Activated CD4-positive, alpha-beta T cell treated with anti-CD3 and anti-CD28 coated beads, Interleukin-2, amount 50 U/mL, for 48 hours (primary cell): ENCODE measurements around the gene RPL11.
A peak's percentile ranks its signal among the peaks of the same experiment; 100 is the strongest.
"Not testable (repeated sequence)": the region's sequence is repeated elsewhere in the genome, so short reads cannot be mapped to it uniquely, and the experiment has no call there.

Experiments used
- DNase-seq, 2 experiments: peaks; one replicate each; pipeline ENCODE4 v3.0.0-alpha.2; 2020

The RPL11 gene

GRCh38 chr1:23687680-23688079, 3.9 kb upstream of the RPL11 start:
- not testable (repeated sequence) for DNase-seq

DNA sequence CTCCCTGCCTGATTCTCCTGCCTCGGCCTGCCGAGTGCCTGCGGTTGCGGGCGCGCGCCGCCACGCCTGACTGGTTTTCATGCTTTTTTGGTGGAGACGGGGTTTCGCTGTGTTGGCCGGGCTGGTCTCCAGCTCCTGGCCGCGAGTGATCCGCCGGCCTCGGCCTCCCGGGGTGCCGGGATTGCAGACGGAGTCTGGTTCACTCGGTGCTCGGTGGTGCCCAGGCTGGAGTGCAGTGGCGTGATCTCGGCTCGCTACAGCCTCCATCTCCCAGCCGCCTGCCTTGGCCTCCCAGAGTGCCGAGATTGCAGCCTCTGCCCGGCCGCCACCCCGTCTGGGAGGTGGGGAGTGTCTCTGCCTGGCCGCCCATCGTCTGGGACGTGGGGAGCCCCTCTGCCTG, 3.3 kb upstream of the RPL11 start:
- not testable (repeated sequence) for DNase-seq

GRCh38 chr1:23692308-23692871, 784 bp downstream of the RPL11 start:
- DNase-seq: peak in 1 of 2 experiments; percentile 32

DNA sequence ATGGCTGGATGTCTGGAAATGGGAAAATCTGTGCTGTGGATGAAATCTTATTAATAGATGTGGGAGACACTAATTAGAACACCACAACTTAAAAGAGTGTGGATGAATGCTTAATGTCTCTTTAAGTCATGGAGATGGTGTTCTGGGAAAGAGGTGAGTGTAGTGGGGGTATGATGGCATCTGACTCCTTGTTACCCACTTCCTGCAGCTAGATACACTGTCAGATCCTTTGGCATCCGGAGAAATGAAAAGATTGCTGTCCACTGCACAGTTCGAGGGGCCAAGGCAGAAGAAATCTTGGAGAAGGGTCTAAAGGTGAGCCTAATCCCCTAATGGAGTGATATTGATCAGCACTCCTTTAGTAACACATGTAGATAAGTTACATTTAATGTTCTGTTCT, 2.0 kb downstream of the RPL11 start:
- no peak for DNase-seq

DNA sequence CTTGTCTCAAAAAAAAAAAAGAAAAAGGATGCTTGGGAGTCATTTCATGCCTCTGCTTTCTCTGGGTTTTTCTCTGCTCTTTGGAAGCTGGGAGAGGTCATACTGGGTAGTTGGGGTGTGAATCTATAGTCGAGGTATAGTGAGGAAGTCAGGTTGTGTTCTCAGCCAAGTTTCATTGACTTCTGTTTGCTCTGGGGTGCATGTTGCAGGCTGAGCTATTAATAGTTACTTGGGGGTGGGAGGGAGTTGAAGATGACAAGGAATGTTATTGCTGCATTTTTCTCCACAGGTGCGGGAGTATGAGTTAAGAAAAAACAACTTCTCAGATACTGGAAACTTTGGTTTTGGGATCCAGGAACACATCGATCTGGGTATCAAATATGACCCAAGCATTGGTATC, 2.8 kb downstream of the RPL11 start:
- DNase-seq: no peak

- no peak for DNase-seq
Observed at GRCh38 chr1:23695667-23696066, 4.1 kb downstream of the RPL11 start.

- DNase-seq: no peak
Observed at GRCh38 chr1:23696335-23696989, 4.9 kb downstream of the RPL11 start.

- DNase-seq: no peak
Observed at GRCh38 chr1:23698466-23698865, 6.9 kb downstream of the RPL11 start.

DNA sequence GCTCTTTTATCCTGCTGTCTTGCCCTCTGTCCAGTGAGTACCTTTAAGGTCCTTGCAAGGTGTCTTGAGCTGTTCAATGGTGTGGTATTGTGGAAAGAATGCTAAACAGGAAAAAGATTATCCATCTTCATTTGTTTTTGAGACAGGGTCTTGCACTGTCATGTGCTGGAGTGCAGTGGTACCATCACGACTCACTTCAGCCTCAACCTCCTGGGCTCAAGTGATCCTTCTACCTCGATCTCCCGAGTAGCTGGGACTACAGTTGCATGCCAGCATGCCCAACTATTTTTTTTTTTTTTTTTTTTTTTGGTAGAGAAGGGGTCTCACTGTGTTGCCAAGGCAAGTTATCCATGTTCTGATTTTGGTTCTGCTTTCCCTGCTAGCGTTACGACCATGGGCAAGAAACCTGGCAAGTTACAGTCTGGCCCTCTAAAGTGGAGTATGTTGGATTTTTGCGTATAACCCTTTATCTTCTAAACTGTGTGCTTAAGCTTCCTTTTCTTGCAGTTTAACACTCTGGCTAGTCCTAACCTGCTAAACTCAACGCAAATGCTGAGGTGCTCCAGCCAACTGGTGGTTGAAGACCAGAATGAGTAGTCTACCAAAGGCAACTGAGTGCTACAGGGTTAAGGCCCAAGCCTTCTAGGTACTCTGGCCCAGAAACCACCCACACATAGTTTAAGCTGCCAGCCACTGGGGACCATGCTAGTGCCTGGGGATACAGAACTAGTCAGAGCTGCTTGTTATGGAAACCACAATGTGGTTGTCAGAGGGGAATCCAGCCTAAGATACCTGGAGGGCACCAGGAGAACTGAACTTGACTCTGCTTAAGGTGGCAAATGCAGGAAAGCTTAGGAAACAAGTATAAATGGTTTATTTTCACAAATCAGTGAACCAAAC, 7.9 kb downstream of the RPL11 start:
- DNase-seq: peak; percentile 31 to 35

GRCh38 chr1:23701310-23701709, 9.7 kb downstream of the RPL11 start:
- DNase-seq: no peak

DNA sequence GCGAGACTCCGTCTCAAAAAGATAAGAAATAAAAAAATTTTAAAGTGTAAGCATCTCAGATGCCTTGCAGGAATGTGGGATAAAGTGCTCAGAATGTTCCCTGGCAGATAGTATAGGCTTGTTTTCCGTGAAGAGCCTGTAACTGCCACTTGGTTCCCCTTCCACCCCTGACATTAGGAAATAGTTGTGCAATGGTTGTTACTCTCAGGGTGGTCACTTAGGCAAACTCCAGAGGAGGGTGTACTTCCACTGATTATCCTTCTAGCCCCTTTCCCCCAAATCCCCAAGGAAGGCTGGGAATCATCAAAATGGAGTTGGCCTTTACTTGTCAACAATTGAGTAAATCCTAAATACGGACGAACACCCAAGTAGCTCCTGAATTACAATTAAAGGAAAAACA, 10.4 kb downstream of the RPL11 start:
- no peak for DNase-seq

GRCh38 chr1:23704834-23705495, 13.4 kb downstream of the RPL11 start:
- no peak for DNase-seq

- no peak for DNase-seq
Observed at GRCh38 chr1:23709229-23709628, 17.6 kb downstream of the RPL11 start.

DNA sequence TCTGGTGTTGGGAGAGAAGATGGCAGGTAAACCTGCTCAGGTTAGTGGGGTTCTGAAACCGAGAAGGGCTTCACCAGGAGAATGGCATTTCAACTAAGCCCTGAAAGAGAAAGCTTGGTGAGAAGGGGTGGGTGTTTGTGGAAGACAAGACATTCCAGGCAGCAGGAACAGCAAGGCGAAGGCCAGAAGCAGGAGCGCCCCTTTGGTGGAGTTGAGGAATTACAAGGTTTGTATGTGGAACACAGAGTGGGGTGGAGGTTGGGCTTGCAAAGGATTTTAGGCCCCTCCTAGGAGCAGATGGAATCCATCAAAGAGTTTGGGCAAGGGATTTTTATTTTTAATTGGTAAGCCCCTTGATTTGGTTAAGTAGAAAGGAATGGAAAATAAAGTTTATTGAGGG, 26.9 kb downstream of the RPL11 start:
- DNase-seq: no peak

GRCh38 chr1:23719162-23719820, 27.7 kb downstream of the RPL11 start:
- no peak for DNase-seq

- peak; percentile 39 to 52 for DNase-seq
Observed at GRCh38 chr1:23720256-23720995, 28.8 kb downstream of the RPL11 start.

GRCh38 chr1:23722652-23723051, 31.0 kb downstream of the RPL11 start:
- no peak for DNase-seq

- DNase-seq: no peak
Observed at GRCh38 chr1:23726686-23727085, 35.1 kb downstream of the RPL11 start.

DNA sequence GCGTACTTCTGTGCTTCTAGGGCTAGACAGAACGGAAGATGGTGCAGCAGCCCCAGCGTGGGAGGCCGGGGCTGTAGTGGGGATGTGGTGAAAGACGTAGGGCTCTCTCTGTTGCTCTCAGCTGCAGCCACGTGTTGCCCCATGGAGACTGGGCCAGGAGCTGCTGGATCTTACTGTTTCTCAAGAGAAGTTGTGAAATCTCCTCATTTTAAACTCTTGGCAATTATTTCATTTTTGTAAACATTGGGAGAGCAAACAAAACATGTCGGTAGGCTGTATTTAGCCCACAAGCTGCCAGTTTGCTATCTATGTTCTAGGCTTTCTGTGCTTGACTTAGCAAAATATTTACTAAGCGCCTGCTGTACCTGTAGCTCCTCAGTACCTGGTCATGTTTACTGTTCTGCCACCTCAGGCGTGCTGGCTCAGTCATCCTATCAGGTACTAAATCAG, 35.8 kb downstream of the RPL11 start:
- DNase-seq: no peak

- DNase-seq: no peak
Observed at GRCh38 chr1:23732363-23733224, 41.0 kb downstream of the RPL11 start.

GRCh38 chr1:23733281-23733680, 41.7 kb downstream of the RPL11 start:
- DNase-seq: not testable (repeated sequence)
